Smooth muscle cell (in vitro differentiated cells): Measurements from ENCODE around the gene RPS23. TPM values are rescaled to one million over a fixed set of nuclear protein-coding genes. Genes with fewer than 3 reads are reported as not detected.

Source experiments
- DNase-seq: peaks from one replicate; lab custom pipeline; 2025; ENCODE audit not compliant: unreplicated experiment; lab: John Stamatoyannopoulos, UW
- H2AFZ ChIP-seq: fragments of 200-600 bp; sonication (generic); 2 replicates; pipeline ENCODE4 v1.6.0; 2016; ENCODE audit warnings: antibody characterized with exemption, low read depth, mild to moderate bottlenecking
- H3F3A ChIP-seq: fragments of 200-600 bp; sonication (generic); 2 replicates; pipeline ENCODE4 v1.6.0; 2017; ENCODE audit warnings: antibody characterized with exemption, low read depth
- H3K27ac ChIP-seq: fragments of 200-600 bp; sonication (generic); 2 replicates; pipeline ENCODE4 v1.5.1; 2016; ENCODE audit warnings: low read depth, mild to moderate bottlenecking
- H3K27me3 ChIP-seq: fragments of 200-600 bp; sonication (generic); 2 replicates; pipeline ENCODE4 v1.6.1; 2016; ENCODE audit warnings: low read depth, mild to moderate bottlenecking
- H3K36me3 ChIP-seq: fragments of 200-600 bp; sonication (generic); 2 replicates; pipeline ENCODE4 v1.5.1; 2016; ENCODE audit warnings: low read depth
- H3K4me1 ChIP-seq: fragments of 200-600 bp; sonication (generic); 2 replicates; pipeline ENCODE4 v1.5.1; 2016; ENCODE audit warnings: low read depth
- H3K4me2 ChIP-seq: fragments of 200-600 bp; sonication (generic); 2 replicates; pipeline ENCODE4 v1.6.0; 2016; ENCODE audit warnings: mild to moderate bottlenecking
- H3K4me3 ChIP-seq: fragments of 200-600 bp; sonication (generic); 2 replicates; pipeline ENCODE4 v1.5.1; 2016; ENCODE audit warnings: mild to moderate bottlenecking
- H3K79me2 ChIP-seq: fragments of 200-600 bp; sonication (generic); 2 replicates; pipeline ENCODE4 v1.6.0; 2016; ENCODE audit warnings: low read depth, mild to moderate bottlenecking
- H3K9ac ChIP-seq: fragments of 200-600 bp; sonication (generic); 2 replicates; pipeline ENCODE4 v1.6.0; 2016; ENCODE audit warnings: low read depth
- H3K9me3 ChIP-seq: fragments of 200-600 bp; sonication (generic); replicated peaks from 2 replicates; pipeline ENCODE4 v1.5.1; 2016; ENCODE audit warnings: low read depth
- H4K20me1 ChIP-seq: fragments of 200-600 bp; sonication (generic); 2 replicates; pipeline ENCODE4 v1.6.0; 2016; ENCODE audit warnings: low read depth
- WGBS: methylation state at CpG from one replicate; pipeline ENCODE4 v1.1.7; 2016; ENCODE audit warnings: low lambda C conversion rate; 5-methylcytosine and 5-hydroxymethylcytosine counted together
- polyA plus RNA-seq: library from polyadenylated mRNA; unstranded; fragments of >200 nt; fragmentation: Nextera tagmentation; extraction: Ambion mirVana; gene quantifications from 2 replicates; pipeline ENCODE4 v1.2.1, GENCODE V29; 2016
- small RNA-seq: library from RNA; depleted of rRNA; stranded (forward); fragments of <200 nt; gene quantifications from one replicate; pipeline ENCODE3, GENCODE V24; 2014
- total RNA-seq: library from RNA; depleted of rRNA; stranded (reverse); fragments of >200 nt; gene quantifications from 2 replicates; pipeline ENCODE4 v1.2.3, GENCODE V29; 2014
- TF ChIP-seq, protein P1 (sequence below): fragments of 200-600 bp; sonication (generic); IDR thresholded peaks from 2 replicates; pipeline ENCODE4 v1.5.1; 2017; ENCODE audit warnings: borderline replicate concordance, mild to moderate bottlenecking, antibody characterized with exemption; ENCODE audit not compliant: insufficient read depth, poor library complexity, severe bottlenecking

RPS23 gene
- total and polyA plus RNA-seq, 2 experiments from 2014 or later, result 818 to 3,121 TPM

GRCh38 chr5:82244151-82244550, 34.0 kb downstream of the RPS23 start:
- Histone ChIP-seq H3K4me1 (no peaks in the 10 kb centered on the region), H3K27me3 (no peaks in the 10 kb centered on the region), H3K4me2 (no peak overlapping the region), H3K9me3 (no peaks in the 10 kb centered on the region), H3K4me3 (no peak overlapping the region), H3K79me2 (no peaks in the 10 kb centered on the region), H3K36me3 (no peaks in the 10 kb centered on the region), H3K27ac (no peak overlapping the region), H3F3A (no peaks in the 10 kb centered on the region), H4K20me1 (no peaks in the 10 kb centered on the region), H3K9ac (no peak overlapping the region), H2AFZ (no peak overlapping the region)
- TF ChIP-seq, protein P1, sequence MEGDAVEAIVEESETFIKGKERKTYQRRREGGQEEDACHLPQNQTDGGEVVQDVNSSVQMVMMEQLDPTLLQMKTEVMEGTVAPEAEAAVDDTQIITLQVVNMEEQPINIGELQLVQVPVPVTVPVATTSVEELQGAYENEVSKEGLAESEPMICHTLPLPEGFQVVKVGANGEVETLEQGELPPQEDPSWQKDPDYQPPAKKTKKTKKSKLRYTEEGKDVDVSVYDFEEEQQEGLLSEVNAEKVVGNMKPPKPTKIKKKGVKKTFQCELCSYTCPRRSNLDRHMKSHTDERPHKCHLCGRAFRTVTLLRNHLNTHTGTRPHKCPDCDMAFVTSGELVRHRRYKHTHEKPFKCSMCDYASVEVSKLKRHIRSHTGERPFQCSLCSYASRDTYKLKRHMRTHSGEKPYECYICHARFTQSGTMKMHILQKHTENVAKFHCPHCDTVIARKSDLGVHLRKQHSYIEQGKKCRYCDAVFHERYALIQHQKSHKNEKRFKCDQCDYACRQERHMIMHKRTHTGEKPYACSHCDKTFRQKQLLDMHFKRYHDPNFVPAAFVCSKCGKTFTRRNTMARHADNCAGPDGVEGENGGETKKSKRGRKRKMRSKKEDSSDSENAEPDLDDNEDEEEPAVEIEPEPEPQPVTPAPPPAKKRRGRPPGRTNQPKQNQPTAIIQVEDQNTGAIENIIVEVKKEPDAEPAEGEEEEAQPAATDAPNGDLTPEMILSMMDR, result no peak
- DNase-seq, result no peak
- WGBS, result 88% methylated on average over 2 of the region's 2 CpGs

DNA sequence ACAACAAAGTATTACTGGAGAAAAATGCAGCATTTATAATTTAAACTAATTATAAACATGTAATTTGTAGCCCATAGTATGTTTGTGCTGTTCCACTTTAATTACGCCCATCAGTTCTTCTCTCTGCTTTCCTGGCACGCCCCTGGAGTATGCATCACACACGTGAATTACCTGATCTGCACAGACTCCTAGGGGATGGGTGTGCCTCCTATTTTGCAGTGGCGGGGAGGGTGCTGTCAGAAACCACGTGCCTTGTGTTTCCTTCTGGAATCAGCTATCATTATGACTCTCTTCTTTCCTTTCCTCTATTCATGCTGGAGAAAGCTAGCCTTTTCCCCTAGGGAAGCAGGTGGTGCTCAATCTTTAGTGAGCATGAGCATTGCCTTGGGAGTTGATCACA, 43.3 kb downstream of the RPS23 start:
- H3K4me3 ChIP-seq, result no peak overlapping the region
- TF ChIP-seq, protein P1, result no peak
- WGBS, result 71% methylated on average over 5 of the region's 5 CpGs

DNA sequence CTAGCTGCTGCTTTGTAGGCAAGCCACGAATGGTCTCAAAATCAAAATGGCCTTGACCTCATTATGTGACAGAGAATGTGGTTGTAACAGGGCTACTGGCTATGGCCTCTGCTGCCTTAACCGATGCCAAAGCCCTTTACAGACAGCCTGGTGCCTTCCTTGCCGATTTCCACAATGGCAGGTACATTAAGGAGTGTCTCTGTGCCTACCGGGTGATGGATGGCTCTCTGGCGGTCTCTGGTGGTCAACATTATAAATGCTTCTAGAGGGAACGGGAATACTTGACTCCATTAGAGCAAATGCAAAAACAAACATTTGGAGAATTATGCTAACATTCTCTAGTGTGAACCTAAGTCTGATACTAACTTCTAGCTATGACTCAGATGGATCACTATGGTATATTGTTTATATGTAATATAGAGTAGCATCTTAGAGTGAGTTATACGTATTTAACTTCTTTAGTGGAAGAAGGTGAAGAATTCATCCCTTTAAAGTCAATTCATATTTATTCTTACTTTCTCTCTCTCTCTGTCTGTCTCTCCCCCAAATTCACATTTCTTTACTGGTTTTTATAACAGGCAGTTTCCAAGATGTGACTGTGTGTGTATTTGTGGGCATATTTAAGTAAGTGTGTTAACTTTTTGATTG, 52.5 kb downstream of the RPS23 start:
- DNase-seq, result peak; percentile 4
- TF ChIP-seq, protein P1, result peak; percentile 82

More for the DNA sequence above, 43.3 kb downstream of the RPS23 start:
- no peaks in the 10 kb centered on the region for H3K4me1 ChIP-seq
- H3K79me2 ChIP-seq, result no peaks in the 10 kb centered on the region
- H3K27ac ChIP-seq, result no peak overlapping the region
- no peak overlapping the region for H3K9ac ChIP-seq
- DNase-seq, result no peak
- H2AFZ ChIP-seq, result no peak overlapping the region
- no peaks in the 10 kb centered on the region for H3F3A ChIP-seq
- H3K4me2 ChIP-seq, result no peak overlapping the region
- H3K9me3 ChIP-seq, result no peaks in the 10 kb centered on the region
- no peaks in the 10 kb centered on the region for H3K36me3 ChIP-seq
- no peaks in the 10 kb centered on the region for H4K20me1 ChIP-seq
- no peaks in the 10 kb centered on the region for H3K27me3 ChIP-seq

More for the DNA sequence above, 52.5 kb downstream of the RPS23 start:
- H3K27ac ChIP-seq, result no peak overlapping the region
- H4K20me1 ChIP-seq, result no peaks in the 10 kb centered on the region
- no peaks in the 10 kb centered on the region for H3K9me3 ChIP-seq
- H3K27me3 ChIP-seq, result no peaks in the 10 kb centered on the region
- H2AFZ ChIP-seq, result no peak overlapping the region
- H3K4me3 ChIP-seq, result no peak overlapping the region
- H3K79me2 ChIP-seq, result no peaks in the 10 kb centered on the region
- H3K4me1 ChIP-seq, result no peaks in the 10 kb centered on the region
- no peak overlapping the region for H3K4me2 ChIP-seq
- WGBS, result 27% methylated on average over 7 of the region's 7 CpGs
- no peaks in the 10 kb centered on the region for H3K36me3 ChIP-seq
- H3F3A ChIP-seq, result no peaks in the 10 kb centered on the region
- no peak overlapping the region for H3K9ac ChIP-seq

Small RNAs within 50 kb of the gene (small RNA-seq; reads per million reads assigned to genes)
- gene AC010598.1, result not detected
